Neural progenitor cell (in vitro differentiated cells): ENCODE results near the gene PRG3. TPM values are rescaled to one million over a fixed set of nuclear protein-coding genes. Genes with fewer than 3 reads are reported as not detected.

Experiments used
- DNase-seq: peaks from one replicate; pipeline ENCODE4 v3.0.0-alpha.2; 2016; ENCODE audit warnings: low spot score
- H2AFZ ChIP-seq: fragments of 200-600 bp; sonication (generic); replicated peaks from 2 replicates; pipeline ENCODE4 v1.6.1; 2016; ENCODE audit warnings: antibody characterized with exemption
- H3F3A ChIP-seq: fragments of 200-600 bp; sonication (generic); 2 replicates; pipeline ENCODE4 v1.6.1; 2016; ENCODE audit warnings: antibody characterized with exemption, low read depth
- H3K27ac ChIP-seq: fragments of 200-600 bp; sonication (generic); 2 replicates; pipeline ENCODE4 v1.5.1; 2016; ENCODE audit warnings: mild to moderate bottlenecking
- H3K27me3 ChIP-seq: fragments of 200-600 bp; sonication (generic); 2 replicates; pipeline ENCODE4 v1.6.1; 2016; ENCODE audit warnings: mild to moderate bottlenecking, moderate library complexity
- H3K36me3 ChIP-seq: fragments of 200-600 bp; sonication (generic); 2 replicates; pipeline ENCODE4 v1.5.1; 2016
- H3K4me1 ChIP-seq: fragments of 200-600 bp; sonication (generic); 2 replicates; pipeline ENCODE4 v1.6.1; 2016; ENCODE audit warnings: mixed run types
- H3K4me2 ChIP-seq: fragments of 200-600 bp; sonication (generic); 2 replicates; pipeline ENCODE4 v1.6.1; 2016
- H3K4me3 ChIP-seq: fragments of 200-600 bp; sonication (generic); 2 replicates; pipeline ENCODE4 v1.5.1; 2016
- H3K79me2 ChIP-seq: fragments of 200-600 bp; sonication (generic); 2 replicates; pipeline ENCODE4 v1.6.1; 2016; ENCODE audit warnings: low read depth
- H3K9ac ChIP-seq: fragments of 200-600 bp; sonication (generic); 2 replicates; pipeline ENCODE4 v1.6.1; 2016
- H3K9me3 ChIP-seq: fragments of 200-600 bp; sonication (generic); 2 replicates; pipeline ENCODE4 v1.5.1; 2016; ENCODE audit warnings: low read depth
- H4K20me1 ChIP-seq: fragments of 200-600 bp; sonication (generic); 2 replicates; pipeline ENCODE4 v1.6.1; 2016; ENCODE audit warnings: low read depth
- H3K27ac Mint-ChIP-seq: 3 replicates; pipeline ENCODE4 v1.8.0; 2021; ENCODE audit warnings: mixed read lengths
- H3K27me3 Mint-ChIP-seq: 2 replicates; pipeline ENCODE4 v1.8.0; 2022; ENCODE audit warnings: low read depth, mild to moderate bottlenecking, inconsistent platforms, moderate library complexity, mixed read lengths; ENCODE audit not compliant: insufficient read depth
- H3K36me3 Mint-ChIP-seq: 3 replicates; pipeline ENCODE4 v1.8.0; 2021; ENCODE audit warnings: mixed read lengths
- H3K4me1 Mint-ChIP-seq: 3 replicates; pipeline ENCODE4 v1.8.0; 2021; ENCODE audit warnings: mixed read lengths
- H3K4me3 Mint-ChIP-seq: 3 replicates; pipeline ENCODE4 v1.8.0; 2021; ENCODE audit warnings: mild to moderate bottlenecking, moderate library complexity, mixed read lengths
- H3K9me3 Mint-ChIP-seq: 3 replicates; pipeline ENCODE4 v1.8.0; 2020; ENCODE audit warnings: mixed read lengths
- EZH2 ChIP-seq: fragments of 200-600 bp; sonication (generic); IDR thresholded peaks from 2 replicates; pipeline ENCODE4 v1.6.1; 2017; ENCODE audit warnings: antibody characterized with exemption, mild to moderate bottlenecking, moderate library complexity
- EZH2phosphoT487 ChIP-seq: fragments of 200-600 bp; sonication (generic); IDR thresholded peaks from 2 replicates; pipeline ENCODE4 v1.6.1; 2017; ENCODE audit warnings: antibody characterized with exemption
- total RNA-seq: library from RNA; depleted of rRNA; stranded (reverse); fragments of >200 nt; gene quantifications from 2 replicates; pipeline ENCODE4 v1.2.3, GENCODE V29; 2015; ENCODE audit warnings: low replicate concordance
- TF ChIP-seq, protein P1 (sequence below): fragments of 200-600 bp; sonication (generic); IDR thresholded peaks from 2 replicates; pipeline ENCODE4 v1.5.1; 2017; ENCODE audit warnings: antibody characterized with exemption, mild to moderate bottlenecking

Gene PRG3
- total RNA-seq, 1 donor from 2014 or later = not detected

- Histone ChIP-seq H2AFZ (no peak overlapping the region), H3K79me2 (no peaks in the 10 kb centered on the region), H3K36me3 (no peaks in the 10 kb centered on the region), H3F3A (no peaks in the 10 kb centered on the region), H3K27me3 (peaks cover 29% of the 10 kb centered on the region), H3K4me2 (no peak overlapping the region), H4K20me1 (no peaks in the 10 kb centered on the region), H3K9me3 (no peaks in the 10 kb centered on the region), H3K4me1 (no peaks in the 10 kb centered on the region), H3K4me3 (no peak overlapping the region), H3K27ac (no peak overlapping the region), H3K9ac (no peak overlapping the region)
- DNase-seq = no peak
- Mint-ChIP-seq H3K27me3 (peaks cover 2% of the 10 kb centered on the region), H3K4me3 (no peak overlapping the region), H3K4me1 (peaks cover 2% of the 10 kb centered on the region), H3K36me3 (no peaks in the 10 kb centered on the region), H3K27ac (no peak overlapping the region), H3K9me3 (no peaks in the 10 kb centered on the region)
- TF ChIP-seq, protein P1, sequence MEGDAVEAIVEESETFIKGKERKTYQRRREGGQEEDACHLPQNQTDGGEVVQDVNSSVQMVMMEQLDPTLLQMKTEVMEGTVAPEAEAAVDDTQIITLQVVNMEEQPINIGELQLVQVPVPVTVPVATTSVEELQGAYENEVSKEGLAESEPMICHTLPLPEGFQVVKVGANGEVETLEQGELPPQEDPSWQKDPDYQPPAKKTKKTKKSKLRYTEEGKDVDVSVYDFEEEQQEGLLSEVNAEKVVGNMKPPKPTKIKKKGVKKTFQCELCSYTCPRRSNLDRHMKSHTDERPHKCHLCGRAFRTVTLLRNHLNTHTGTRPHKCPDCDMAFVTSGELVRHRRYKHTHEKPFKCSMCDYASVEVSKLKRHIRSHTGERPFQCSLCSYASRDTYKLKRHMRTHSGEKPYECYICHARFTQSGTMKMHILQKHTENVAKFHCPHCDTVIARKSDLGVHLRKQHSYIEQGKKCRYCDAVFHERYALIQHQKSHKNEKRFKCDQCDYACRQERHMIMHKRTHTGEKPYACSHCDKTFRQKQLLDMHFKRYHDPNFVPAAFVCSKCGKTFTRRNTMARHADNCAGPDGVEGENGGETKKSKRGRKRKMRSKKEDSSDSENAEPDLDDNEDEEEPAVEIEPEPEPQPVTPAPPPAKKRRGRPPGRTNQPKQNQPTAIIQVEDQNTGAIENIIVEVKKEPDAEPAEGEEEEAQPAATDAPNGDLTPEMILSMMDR = no peak
- no peak for TF ChIP-seq EZH2phosphoT487
- no peak for TF ChIP-seq EZH2
These were observed 6.5 kb upstream of the PRG3 start for GRCh38 chr11:57387289-57388030.

DNA sequence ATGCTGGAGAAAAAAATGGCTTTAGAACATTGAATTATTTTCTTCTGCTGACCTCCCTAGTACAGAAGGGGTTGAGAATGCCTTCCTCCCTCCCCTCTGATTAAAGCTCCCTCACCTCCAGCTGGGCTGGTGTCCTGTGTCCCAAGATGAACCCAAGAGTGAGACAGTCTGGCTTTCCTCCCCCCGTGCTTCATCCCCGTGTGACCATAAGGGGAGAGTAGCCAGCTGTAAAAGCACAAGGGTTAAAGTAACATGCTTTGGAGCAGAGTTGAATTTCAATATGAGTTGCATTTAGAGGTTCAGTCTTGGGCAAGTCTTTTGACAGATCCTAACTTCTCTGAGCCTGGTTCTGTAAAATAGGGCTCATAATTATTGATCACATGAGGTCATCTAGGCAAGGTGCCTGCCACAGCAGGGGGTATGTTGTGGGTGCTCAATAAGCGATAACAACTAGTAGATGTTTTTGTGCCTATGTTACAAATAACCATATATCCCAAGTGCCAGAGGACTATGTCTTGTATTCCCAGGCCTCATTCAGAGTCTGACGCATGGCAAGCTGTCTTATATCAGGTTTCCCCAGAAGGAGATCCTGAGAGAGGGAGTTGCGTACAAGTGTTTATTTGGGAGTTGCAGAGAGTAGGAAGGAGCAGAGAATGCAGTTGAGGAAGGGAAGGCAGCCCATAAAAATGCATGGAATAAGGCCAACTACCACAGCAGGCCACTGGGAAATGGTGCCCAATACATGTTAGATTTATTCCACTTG is 5.4 kb upstream of the PRG3 start:
- Histone ChIP-seq H3F3A (no peaks in the 10 kb centered on the region), H3K4me2 (no peak overlapping the region), H3K9ac (no peak overlapping the region), H3K27me3 (peaks cover 22% of the 10 kb centered on the region), H3K9me3 (no peaks in the 10 kb centered on the region), H2AFZ (no peak overlapping the region), H3K36me3 (no peaks in the 10 kb centered on the region), H3K4me3 (no peak overlapping the region), H3K79me2 (no peaks in the 10 kb centered on the region), H3K4me1 (no peaks in the 10 kb centered on the region), H3K27ac (no peak overlapping the region), H4K20me1 (no peaks in the 10 kb centered on the region)
- no peak overlapping the region for H3K27ac Mint-ChIP-seq
- peaks cover 7% of the 10 kb centered on the region for H3K27me3 Mint-ChIP-seq
- peaks cover 2% of the 10 kb centered on the region for H3K4me1 Mint-ChIP-seq
- DNase-seq = no peak
- no peak overlapping the region for H3K4me3 Mint-ChIP-seq
- H3K36me3 Mint-ChIP-seq = no peaks in the 10 kb centered on the region
- no peaks in the 10 kb centered on the region for H3K9me3 Mint-ChIP-seq
- TF ChIP-seq EZH2 (no peak), EZH2phosphoT487 (no peak)
- TF ChIP-seq, protein P1 = no peak

DNA sequence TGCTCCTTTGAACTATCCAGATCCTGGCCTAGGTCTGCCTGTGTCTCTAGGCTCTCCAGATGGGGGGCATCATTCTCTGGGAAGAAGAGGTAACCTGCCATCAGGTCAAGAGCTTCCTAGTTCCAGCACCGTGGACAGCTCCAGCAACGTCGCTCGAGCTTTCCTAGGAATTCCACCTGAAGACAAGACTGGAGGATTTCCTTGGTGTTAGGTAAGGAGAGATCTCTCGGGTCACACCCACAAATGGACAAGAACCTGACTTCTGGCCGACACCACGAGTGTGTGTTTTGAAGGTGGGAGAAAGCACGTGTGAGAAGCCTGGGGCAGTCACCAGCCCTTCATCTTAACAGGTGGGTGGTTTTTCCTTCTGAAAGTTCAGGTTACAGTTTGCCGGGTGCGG is 1.2 kb downstream of the PRG3 start:
- H3K27ac ChIP-seq = no peak overlapping the region
- H3K79me2 ChIP-seq = no peaks in the 10 kb centered on the region
- H3K4me3 ChIP-seq = no peak overlapping the region
- H4K20me1 ChIP-seq = no peaks in the 10 kb centered on the region
- no peak overlapping the region for H3K9ac ChIP-seq
- Mint-ChIP-seq H3K4me1 (no peaks in the 10 kb centered on the region), H3K27me3 (peaks cover 24% of the 10 kb centered on the region), H3K36me3 (no peaks in the 10 kb centered on the region), H3K9me3 (no peaks in the 10 kb centered on the region), H3K4me3 (no peak overlapping the region), H3K27ac (no peak overlapping the region)
- H3K9me3 ChIP-seq = no peaks in the 10 kb centered on the region
- no peak overlapping the region for H3K4me2 ChIP-seq
- H3K36me3 ChIP-seq = no peaks in the 10 kb centered on the region
- H3K4me1 ChIP-seq = no peaks in the 10 kb centered on the region
- TF ChIP-seq EZH2phosphoT487 (no peak), EZH2 (no peak)
- TF ChIP-seq, protein P1 = no peak
- peaks cover 14% of the 10 kb centered on the region for H3K27me3 ChIP-seq
- peak; percentile 81 for DNase-seq
- no peak overlapping the region for H2AFZ ChIP-seq
- no peaks in the 10 kb centered on the region for H3F3A ChIP-seq
